GM18505 (cell line): ENCODE data around the gene LMNA.
"Not testable (repeated sequence)": the region's sequence is repeated elsewhere in the genome, so short reads cannot be mapped to it uniquely, and the experiment has no call there.

Experiments used
- ATAC-seq: cut with Tn5 transposase; IDR thresholded peaks from one replicate; pipeline ENCODE4 v1.9.1; 2021; ENCODE audit not compliant: unreplicated experiment
- POLR2A ChIP-seq: IDR thresholded peaks from 4 replicates; pipeline ENCODE4 v1.6.1; 2011; ENCODE audit warnings: borderline replicate concordance; ENCODE audit not compliant: insufficient read depth, insufficient read length; ENCODE audit errors: extremely low read depth

LMNA gene

DNA sequence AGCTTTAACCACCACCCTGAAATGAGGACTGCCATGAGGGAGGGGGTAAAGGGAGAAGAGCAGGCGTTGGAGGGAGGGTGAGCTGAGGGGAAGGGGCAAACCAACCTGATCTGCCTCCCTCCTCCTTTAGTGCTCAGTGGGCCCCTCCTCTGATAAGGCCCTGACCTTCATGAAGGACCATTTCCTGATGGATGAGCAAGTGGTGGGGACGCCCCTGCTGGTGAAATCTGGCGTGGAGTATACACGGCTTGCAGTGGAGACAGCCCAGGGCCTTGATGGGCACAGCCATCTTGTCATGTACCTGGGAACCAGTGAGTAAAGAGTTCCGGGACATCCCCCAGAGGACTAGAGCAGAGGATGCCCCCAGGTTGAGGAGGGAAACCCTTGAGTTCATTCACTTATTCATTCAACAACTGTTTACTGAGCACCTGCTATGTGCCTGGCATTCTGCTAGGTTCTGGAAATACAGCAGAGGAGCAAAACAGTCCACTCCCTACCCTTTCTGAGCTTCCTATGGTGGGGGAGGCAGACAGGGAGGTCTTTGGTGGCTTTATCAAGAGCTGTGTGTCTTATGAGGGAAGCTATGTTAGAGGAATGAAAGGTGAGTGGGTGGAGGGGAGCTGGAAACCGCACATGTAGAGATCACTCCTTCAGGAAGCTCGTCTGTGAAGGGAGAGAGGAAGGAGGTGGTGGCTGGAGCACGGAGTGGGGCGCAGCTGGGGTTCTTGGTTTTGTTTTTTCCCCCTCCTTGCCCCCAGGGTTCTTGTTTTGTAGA is 58.4 kb downstream of the LMNA start:
- TF ChIP-seq POLR2A, result no peak

DNA sequence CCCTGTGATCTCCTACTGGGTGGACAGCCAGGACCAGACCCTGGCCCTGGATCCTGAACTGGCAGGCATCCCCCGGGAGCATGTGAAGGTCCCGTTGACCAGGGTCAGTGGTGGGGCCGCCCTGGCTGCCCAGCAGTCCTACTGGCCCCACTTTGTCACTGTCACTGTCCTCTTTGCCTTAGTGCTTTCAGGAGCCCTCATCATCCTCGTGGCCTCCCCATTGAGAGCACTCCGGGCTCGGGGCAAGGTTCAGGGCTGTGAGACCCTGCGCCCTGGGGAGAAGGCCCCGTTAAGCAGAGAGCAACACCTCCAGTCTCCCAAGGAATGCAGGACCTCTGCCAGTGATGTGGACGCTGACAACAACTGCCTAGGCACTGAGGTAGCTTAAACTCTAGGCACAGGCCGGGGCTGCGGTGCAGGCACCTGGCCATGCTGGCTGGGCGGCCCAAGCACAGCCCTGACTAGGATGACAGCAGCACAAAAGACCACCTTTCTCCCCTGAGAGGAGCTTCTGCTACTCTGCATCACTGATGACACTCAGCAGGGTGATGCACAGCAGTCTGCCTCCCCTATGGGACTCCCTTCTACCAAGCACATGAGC is 62.2 kb downstream of the LMNA start:
- TF ChIP-seq POLR2A, result no peak
- no peak for ATAC-seq

More for the DNA sequence above, 58.4 kb downstream of the LMNA start:
- ATAC-seq, result no peak

DNA sequence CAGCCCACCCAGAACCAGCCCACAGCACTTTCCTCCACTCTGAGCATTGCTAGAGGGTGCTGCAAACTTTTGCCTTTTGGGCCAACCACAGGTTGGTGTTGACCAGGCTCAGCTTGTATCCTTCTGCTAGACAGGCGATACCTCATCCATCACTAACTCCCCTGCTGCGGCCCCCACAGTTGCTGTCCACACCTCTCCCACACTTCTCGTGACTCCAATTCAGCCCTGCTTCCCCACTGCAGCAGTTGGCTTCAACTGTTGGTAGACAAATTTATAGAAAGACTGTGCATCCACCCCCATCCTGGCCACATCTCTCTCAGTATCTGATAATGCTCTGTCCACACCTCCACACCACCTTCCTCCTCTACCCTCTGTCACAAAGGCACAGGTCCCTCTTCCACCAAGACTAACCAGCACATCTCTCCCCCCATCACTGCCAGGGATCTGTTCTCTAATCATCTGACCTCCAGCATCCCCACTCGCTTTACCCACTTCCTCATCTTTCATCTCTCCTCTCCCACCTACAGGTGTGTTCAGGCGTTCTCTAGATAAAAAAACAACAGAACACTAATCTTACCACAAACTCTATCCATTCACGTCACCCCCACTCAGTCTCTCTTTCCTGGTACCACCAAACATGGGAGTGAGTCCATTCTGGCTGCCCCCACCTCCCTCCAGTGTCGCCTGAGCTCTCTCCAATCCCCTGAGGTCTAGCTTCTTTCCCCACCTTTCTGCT is 63.6 kb downstream of the LMNA start:
- no peak for TF ChIP-seq POLR2A
- no peak for ATAC-seq

DNA sequence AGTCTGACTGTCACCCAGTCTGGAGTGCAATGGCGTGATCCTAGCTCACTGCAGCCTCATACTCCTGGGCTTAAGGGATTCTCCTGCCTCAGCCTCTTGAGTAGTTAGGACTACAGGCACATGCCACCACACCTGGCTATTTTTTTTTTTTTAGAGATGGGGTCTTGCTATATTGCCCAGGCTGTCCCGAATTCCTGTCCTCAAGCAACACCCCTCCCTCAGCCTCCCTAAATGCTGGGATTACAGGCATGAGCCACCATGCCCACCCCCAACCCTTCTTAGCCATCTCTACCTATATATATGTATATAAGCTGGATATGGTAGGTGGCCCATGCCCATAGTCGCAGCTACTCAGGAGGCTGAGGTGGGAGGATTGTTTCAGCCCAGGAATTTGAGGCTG is 66.0 kb downstream of the LMNA start:
- no peak for ATAC-seq
- TF ChIP-seq POLR2A, result no peak

DNA sequence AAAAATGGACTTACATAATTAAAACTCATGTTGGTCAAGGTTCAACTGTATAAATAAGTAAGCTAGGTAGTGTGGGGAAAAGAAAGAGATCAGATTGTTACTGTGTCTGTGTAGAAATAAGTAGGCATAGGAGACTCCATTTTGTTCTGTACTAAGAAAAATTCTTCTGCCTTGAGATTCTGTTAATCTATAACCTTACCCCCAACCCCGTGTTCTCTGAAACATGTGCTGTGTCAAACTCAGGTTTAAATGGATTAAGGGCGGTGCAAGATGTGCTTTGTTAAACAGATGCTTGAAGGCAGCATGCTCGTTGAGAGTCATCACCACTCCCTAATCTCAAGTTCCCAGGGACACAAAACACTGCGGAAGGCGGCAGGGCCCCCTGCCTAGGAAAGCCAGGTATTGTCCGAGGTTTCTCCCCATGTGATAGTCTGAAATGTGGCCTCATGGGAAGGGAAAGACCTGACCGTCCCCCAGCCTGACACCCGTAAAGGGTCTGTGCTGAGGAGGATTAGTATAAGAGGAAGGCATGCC is 66.9 kb downstream of the LMNA start:
- ATAC-seq, result not testable (repeated sequence)

DNA sequence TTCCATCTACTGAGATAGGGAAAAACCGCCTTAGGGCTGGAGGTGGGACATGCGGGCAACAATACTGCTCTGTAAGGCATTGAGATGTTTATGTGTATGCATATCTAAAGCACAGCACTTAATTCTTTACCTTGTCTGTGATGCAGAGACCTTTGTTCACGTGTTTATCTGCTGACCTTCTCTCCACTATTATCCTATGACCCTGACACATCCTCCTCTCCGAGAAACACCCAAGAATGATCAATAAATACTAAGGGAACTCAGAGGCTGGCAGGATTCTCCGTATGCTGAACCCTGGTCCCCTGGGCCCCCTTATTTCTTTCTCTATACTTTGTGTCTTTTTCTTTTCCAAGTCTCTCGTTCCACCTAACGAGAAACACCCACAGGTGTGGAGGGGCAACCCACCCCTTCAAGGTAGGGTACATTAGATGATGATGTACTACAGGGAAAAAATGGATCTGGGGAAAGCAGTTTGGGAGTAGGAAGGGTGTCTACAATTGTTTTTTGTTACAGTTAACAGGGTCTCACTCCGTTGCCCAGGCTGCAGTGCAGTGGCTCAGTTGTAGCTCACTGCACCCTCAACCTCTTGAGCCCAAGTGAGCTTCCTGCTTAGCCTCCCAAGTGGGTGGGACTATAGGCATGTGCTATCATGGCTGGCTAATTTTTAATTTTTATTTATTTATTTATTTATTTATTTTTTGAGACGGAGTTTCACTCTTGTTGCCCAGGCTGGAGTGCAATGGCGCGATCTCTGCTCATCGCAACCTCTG is 67.7 kb downstream of the LMNA start:
- not testable (repeated sequence) for ATAC-seq

DNA sequence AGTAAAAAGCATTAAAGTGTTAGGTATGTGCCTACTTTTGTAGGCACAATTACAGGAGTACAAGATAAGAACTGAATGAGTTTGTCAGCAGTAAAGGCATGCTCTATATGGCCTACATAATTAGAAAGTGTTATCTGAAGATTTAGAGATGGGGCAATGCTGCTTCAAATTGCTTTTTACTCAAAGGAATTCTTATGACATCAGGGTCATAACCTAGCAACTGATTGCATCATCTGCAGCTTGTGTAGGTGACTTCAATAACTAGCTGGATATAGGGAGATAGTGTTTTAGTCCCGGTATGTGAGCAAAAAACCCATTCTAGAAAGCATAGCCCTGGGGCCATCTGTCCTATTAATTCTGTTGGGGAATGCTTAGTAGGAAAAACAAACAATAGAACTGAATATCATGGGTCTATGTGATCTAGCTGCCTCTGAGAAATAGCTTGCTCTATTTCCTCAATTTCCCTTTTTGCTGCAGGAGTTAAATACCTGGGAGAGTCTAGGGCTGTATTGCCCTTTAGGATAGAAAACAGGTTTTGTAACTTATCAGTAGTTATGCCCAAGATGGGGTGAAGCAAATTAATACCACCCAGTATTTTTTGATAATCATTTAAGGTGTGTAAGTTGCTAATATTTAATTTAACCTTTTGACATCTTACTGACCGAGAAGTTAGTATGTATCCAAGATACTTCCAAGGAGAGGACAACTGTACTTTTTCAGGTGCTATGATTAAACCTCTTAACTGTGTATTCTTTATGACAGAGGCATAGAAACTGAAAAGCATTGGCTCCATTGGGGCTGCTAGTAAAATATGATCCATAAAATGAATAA is 72.1 kb downstream of the LMNA start:
- ATAC-seq, result not testable (repeated sequence)
